Progenitor cell of endocrine pancreas (in vitro differentiated cells): ENCODE measurements around the gene SYT2. TPM values are rescaled to one million over a fixed set of nuclear protein-coding genes. Genes with fewer than 3 reads are reported as not detected.

Experiments used
- DNase-seq: peaks from one replicate; pipeline ENCODE4 v3.0.0; 2021; ENCODE audit warnings: low spot score; ENCODE audit not compliant: unreplicated experiment
- H3K27ac Mint-ChIP-seq: 2 replicates; pipeline ENCODE4 v1.8.0; 2021; ENCODE audit warnings: mild to moderate bottlenecking, moderate library complexity, mixed read lengths
- H3K27me3 Mint-ChIP-seq: 2 replicates; pipeline ENCODE4 v1.8.0; 2021; ENCODE audit warnings: mixed read lengths
- H3K36me3 Mint-ChIP-seq: 2 replicates; pipeline ENCODE4 v1.8.0; 2022; ENCODE audit warnings: mixed read lengths; ENCODE audit not compliant: insufficient read depth
- H3K4me1 Mint-ChIP-seq: 2 replicates; pipeline ENCODE4 v1.8.0; 2021; ENCODE audit warnings: low read depth, mixed read lengths
- H3K4me3 Mint-ChIP-seq: 2 replicates; pipeline ENCODE4 v1.8.0; 2021; ENCODE audit warnings: low read depth, mild to moderate bottlenecking, moderate library complexity, mixed read lengths
- H3K9me3 Mint-ChIP-seq: 2 replicates; pipeline ENCODE4 v1.8.0; 2021; ENCODE audit warnings: low read depth, mixed read lengths
- CTCF ChIP-seq: fragments of 200-600 bp; sonication (generic); IDR thresholded peaks from one replicate; pipeline ENCODE4 v1.5.0; 2021; ENCODE audit warnings: antibody characterized with exemption, mild to moderate bottlenecking; ENCODE audit not compliant: unreplicated experiment
- total RNA-seq: library from RNA; stranded (reverse); gene quantifications from 2 replicates; pipeline ENCODE4 v1.2.1, GENCODE V29; 2021

SYT2 gene
- total RNA-seq, 1 donor from 2014 or later: 1.8 TPM

- no peaks in the 10 kb centered on the region for H3K9me3 Mint-ChIP-seq
- H3K27ac Mint-ChIP-seq: no peak overlapping the region
- no peaks in the 10 kb centered on the region for H3K27me3 Mint-ChIP-seq
- no peak overlapping the region for H3K4me3 Mint-ChIP-seq
- H3K36me3 Mint-ChIP-seq: peaks cover 3% of the 10 kb centered on the region
- no peak for DNase-seq
- H3K4me1 Mint-ChIP-seq: peaks cover 31% of the 10 kb centered on the region
- no peak for TF ChIP-seq CTCF
These were observed 141.8 kb downstream of the SYT2 start for GRCh38 chr1:202568410-202568809.

GRCh38 chr1:202567738-202568137 lies 142.5 kb downstream of the SYT2 start:
- no peak overlapping the region for H3K4me3 Mint-ChIP-seq
- DNase-seq: no peak
- no peak overlapping the region for H3K27ac Mint-ChIP-seq
- TF ChIP-seq CTCF: no peak
- H3K4me1 Mint-ChIP-seq: peaks cover 31% of the 10 kb centered on the region
- no peaks in the 10 kb centered on the region for H3K9me3 Mint-ChIP-seq
- no peaks in the 10 kb centered on the region for H3K27me3 Mint-ChIP-seq
- H3K36me3 Mint-ChIP-seq: peaks cover 3% of the 10 kb centered on the region

- peaks cover 29% of the 10 kb centered on the region for H3K4me1 Mint-ChIP-seq
- H3K4me3 Mint-ChIP-seq: no peak overlapping the region
- DNase-seq: no peak
- H3K27ac Mint-ChIP-seq: no peak overlapping the region
- no peaks in the 10 kb centered on the region for H3K9me3 Mint-ChIP-seq
- peaks cover 3% of the 10 kb centered on the region for H3K36me3 Mint-ChIP-seq
- no peak for TF ChIP-seq CTCF
- no peaks in the 10 kb centered on the region for H3K27me3 Mint-ChIP-seq
These were observed 144.2 kb downstream of the SYT2 start for GRCh38 chr1:202565890-202566602.

GRCh38 chr1:202564958-202565495 lies 145.2 kb downstream of the SYT2 start:
- no peaks in the 10 kb centered on the region for H3K9me3 Mint-ChIP-seq
- no peak overlapping the region for H3K27ac Mint-ChIP-seq
- H3K4me1 Mint-ChIP-seq: peaks cover 29% of the 10 kb centered on the region

GRCh38 chr1:202563818-202564217 lies 146.4 kb downstream of the SYT2 start:
- H3K27me3 Mint-ChIP-seq: no peaks in the 10 kb centered on the region

More at GRCh38 chr1:202564958-202565495, 145.2 kb downstream of the SYT2 start:
- no peak for TF ChIP-seq CTCF
- H3K27me3 Mint-ChIP-seq: no peaks in the 10 kb centered on the region
- no peak for DNase-seq
- peaks cover 3% of the 10 kb centered on the region for H3K36me3 Mint-ChIP-seq
- H3K4me3 Mint-ChIP-seq: no peak overlapping the region

More at GRCh38 chr1:202563818-202564217, 146.4 kb downstream of the SYT2 start:
- Mint-ChIP-seq H3K4me1 (peaks cover 28% of the 10 kb centered on the region), H3K36me3 (peaks cover 3% of the 10 kb centered on the region), H3K4me3 (no peak overlapping the region), H3K27ac (no peak overlapping the region), H3K9me3 (no peaks in the 10 kb centered on the region)
- no peak for DNase-seq
- no peak for TF ChIP-seq CTCF
